GM23338 (cell line): ENCODE data around the gene IVD. TPM values are rescaled to one million over a fixed set of nuclear protein-coding genes. Genes with fewer than 3 reads are reported as not detected.

Experiments
- ATAC-seq: fragments of 200-7000 bp; cut with Tn5 transposase; 3 replicates; pipeline ENCODE4 v1.9.1; 2020
- DNase-seq: peaks from one replicate; pipeline ENCODE4 v3.0.0-alpha.2; 2015; ENCODE audit warnings: low spot score
- H2AFZ ChIP-seq: fragments of 200-600 bp; sonication (generic); 2 replicates; pipeline ENCODE4 v1.8.0; 2016; ENCODE audit warnings: antibody characterized with exemption, mild to moderate bottlenecking, moderate library complexity
- H3F3A ChIP-seq: fragments of 200-600 bp; sonication (generic); replicated peaks from 2 replicates; pipeline ENCODE4 v1.8.0; 2017; ENCODE audit warnings: antibody characterized with exemption, mixed run types, low read depth
- H3K27ac ChIP-seq: fragments of 200-600 bp; sonication (generic); 2 replicates; pipeline ENCODE4 v1.6.1; 2016; ENCODE audit warnings: low read depth
- H3K27me3 ChIP-seq: fragments of 200-600 bp; sonication (generic); 2 replicates; pipeline ENCODE4 v1.8.0; 2016; ENCODE audit warnings: mild to moderate bottlenecking, mixed run types, moderate library complexity; ENCODE audit not compliant: insufficient read depth
- H3K36me3 ChIP-seq: fragments of 200-600 bp; sonication (generic); 2 replicates; pipeline ENCODE4 v1.8.0; 2016; ENCODE audit warnings: mild to moderate bottlenecking; ENCODE audit not compliant: insufficient read depth
- H3K4me1 ChIP-seq: fragments of 200-600 bp; sonication (generic); 2 replicates; pipeline ENCODE4 v1.8.0; 2016; ENCODE audit warnings: mild to moderate bottlenecking, moderate library complexity; ENCODE audit not compliant: insufficient read depth
- H3K4me2 ChIP-seq: fragments of 200-600 bp; sonication (generic); 2 replicates; pipeline ENCODE4 v1.7.1; 2017; ENCODE audit warnings: mixed run types
- H3K4me3 ChIP-seq: fragments of 200-600 bp; sonication (generic); 2 replicates; pipeline ENCODE4 v1.6.1; 2016; ENCODE audit warnings: mixed run types
- H3K79me2 ChIP-seq: fragments of 200-600 bp; sonication (generic); replicated peaks from 2 replicates; pipeline ENCODE4 v1.8.0; 2017; ENCODE audit warnings: mild to moderate bottlenecking; ENCODE audit not compliant: insufficient read depth
- H3K9me2 ChIP-seq: fragments of 200-600 bp; sonication (generic); 2 replicates; pipeline ENCODE4 v1.8.0; 2017; ENCODE audit not compliant: insufficient read depth
- H4K20me1 ChIP-seq: fragments of 200-600 bp; sonication (generic); replicated peaks from 2 replicates; pipeline ENCODE4 v1.8.0; 2017; ENCODE audit warnings: mild to moderate bottlenecking; ENCODE audit not compliant: insufficient read depth
- H3K27ac Mint-ChIP-seq: 2 replicates; pipeline ENCODE4 v1.8.0; 2020; ENCODE audit warnings: inconsistent platforms, mild to moderate bottlenecking, moderate library complexity, mixed read lengths
- H3K27me3 Mint-ChIP-seq: 3 replicates; pipeline ENCODE4 v1.8.0; 2022; ENCODE audit warnings: low read depth, mild to moderate bottlenecking, moderate library complexity, mixed read lengths, inconsistent platforms; ENCODE audit not compliant: insufficient read depth, poor library complexity
- H3K36me3 Mint-ChIP-seq: 3 replicates; pipeline ENCODE4 v1.8.0; 2021; ENCODE audit warnings: low read depth, mild to moderate bottlenecking, inconsistent platforms, moderate library complexity, mixed read lengths
- H3K4me1 Mint-ChIP-seq: 3 replicates; pipeline ENCODE4 v1.8.0; 2020; ENCODE audit warnings: mild to moderate bottlenecking, inconsistent platforms, mixed read lengths
- H3K4me3 Mint-ChIP-seq: 3 replicates; pipeline ENCODE4 v1.8.0; 2021; ENCODE audit warnings: moderate library complexity, mild to moderate bottlenecking, inconsistent platforms, mixed read lengths
- H3K9me3 Mint-ChIP-seq: 3 replicates; pipeline ENCODE4 v1.8.0; 2020; ENCODE audit warnings: moderate library complexity, mild to moderate bottlenecking, inconsistent platforms, mixed read lengths
- CTCF ChIP-seq, 2 experiments: fragments of 200-600 bp in 1 of 2; sonication (generic) in 1 of 2; conservative IDR thresholded peaks; 2 replicates each; pipeline versions ENCODE4 v1.5.1 to v1.6.1; 2016 to 2017; ENCODE audit warnings: antibody characterized with exemption in 2 of 2, low read depth in 2 of 2, mild to moderate bottlenecking in 2 of 2, moderate library complexity in 1 of 2
- EZH2phosphoT487 ChIP-seq: fragments of 200-600 bp; sonication (generic); IDR thresholded peaks from one replicate; pipeline ENCODE4 v1.8.1; 2018; ENCODE audit warnings: antibody characterized with exemption; ENCODE audit not compliant: unreplicated experiment
- STAT1 ChIP-seq: IDR thresholded peaks from one replicate; pipeline ENCODE4 v1.6.1; 2016; ENCODE audit warnings: antibody characterized with exemption; ENCODE audit not compliant: unreplicated experiment
- polyA plus RNA-seq: library from polyadenylated mRNA; unstranded; fragments of >200 nt; fragmentation: Nextera tagmentation; extraction: Ambion mirVana; gene quantifications from 2 replicates; pipeline ENCODE4 v1.2.1, GENCODE V29; 2016
- total RNA-seq: library from RNA; depleted of rRNA; stranded (reverse); fragments of >200 nt; shearing (Covaris generic); gene quantifications from 2 replicates; pipeline ENCODE4 v1.2.3, GENCODE V29; 2014
- TF ChIP-seq, protein P1 (sequence below): fragments of 250-450 bp; sonication (Bioruptor Pico); IDR thresholded peaks from 2 replicates; pipeline ENCODE4 v1.5.0; 2020; ENCODE audit warnings: mild to moderate bottlenecking, moderate library complexity

Gene IVD
- total and polyA plus RNA-seq, 2 experiments from 2014 or later = 54.1 to 75.4 TPM

DNA sequence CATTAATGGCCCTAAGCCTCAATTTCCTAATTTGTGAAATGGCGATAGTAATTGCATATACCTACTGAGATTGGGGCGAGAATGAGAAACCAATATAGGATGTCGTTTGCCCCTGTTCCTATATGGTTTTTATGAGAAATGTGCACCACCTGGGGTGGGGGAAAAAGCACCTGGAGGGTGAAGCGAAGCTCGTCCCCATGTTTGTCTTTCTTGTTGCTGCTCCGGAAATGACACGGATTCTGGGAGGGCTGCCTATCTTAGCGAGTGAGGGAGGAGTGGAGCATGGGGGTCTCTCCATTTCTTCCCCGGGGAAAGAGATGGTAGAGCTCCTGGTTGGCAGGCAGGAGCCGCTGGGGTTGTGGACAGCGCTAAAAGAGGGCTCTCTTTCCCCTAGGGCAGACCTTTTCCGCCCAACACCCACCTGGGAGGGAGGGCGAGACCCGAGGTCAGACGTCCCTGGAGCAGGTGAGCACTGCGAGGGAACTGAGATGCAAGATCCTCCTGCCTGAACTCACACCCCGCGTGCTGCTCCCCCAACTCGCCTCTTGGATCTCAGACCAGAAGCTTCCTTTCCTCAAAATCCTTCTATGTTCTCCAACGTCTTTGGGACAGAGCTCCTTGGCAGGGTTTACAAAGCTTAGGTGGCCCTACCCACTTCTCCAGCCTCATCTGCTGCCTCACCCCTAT, 29.6 kb downstream of the IVD start (continued):
- TF ChIP-seq EZH2phosphoT487 = no peak

DNA sequence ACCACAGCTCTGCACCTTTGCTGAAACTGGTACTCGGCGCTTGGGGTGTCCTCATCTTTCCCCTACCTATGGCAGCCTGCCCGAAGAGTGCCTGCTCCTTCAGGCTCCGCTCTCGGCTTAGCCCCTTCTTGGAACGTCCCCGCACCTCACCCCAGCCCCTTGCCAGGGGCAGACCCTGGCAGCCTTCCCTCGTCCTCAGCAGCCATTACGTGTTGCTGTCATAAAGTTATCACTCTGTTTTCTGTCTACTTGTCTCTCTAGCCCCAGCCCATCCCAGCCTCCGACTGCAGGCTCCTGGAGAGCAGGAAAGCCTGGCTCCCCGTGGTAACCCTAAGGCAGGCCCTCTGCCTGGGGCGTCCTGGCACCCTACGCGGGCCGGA, 30.1 kb downstream of the IVD start:
- H3K27ac Mint-ChIP-seq = no peak overlapping the region
- H3K9me3 Mint-ChIP-seq = no peaks in the 10 kb centered on the region
- H3K27ac ChIP-seq = no peak overlapping the region
- peaks cover 38% of the 10 kb centered on the region for H3K4me1 Mint-ChIP-seq
- H2AFZ ChIP-seq = peak overlapping the region; percentile 94
- TF ChIP-seq STAT1 (no peak), CTCF (conservative IDR thresholded peaks at IDR 0.05; ENCODE audit: low read depth in 2 of 2) (no peak)
- TF ChIP-seq, protein P1, sequence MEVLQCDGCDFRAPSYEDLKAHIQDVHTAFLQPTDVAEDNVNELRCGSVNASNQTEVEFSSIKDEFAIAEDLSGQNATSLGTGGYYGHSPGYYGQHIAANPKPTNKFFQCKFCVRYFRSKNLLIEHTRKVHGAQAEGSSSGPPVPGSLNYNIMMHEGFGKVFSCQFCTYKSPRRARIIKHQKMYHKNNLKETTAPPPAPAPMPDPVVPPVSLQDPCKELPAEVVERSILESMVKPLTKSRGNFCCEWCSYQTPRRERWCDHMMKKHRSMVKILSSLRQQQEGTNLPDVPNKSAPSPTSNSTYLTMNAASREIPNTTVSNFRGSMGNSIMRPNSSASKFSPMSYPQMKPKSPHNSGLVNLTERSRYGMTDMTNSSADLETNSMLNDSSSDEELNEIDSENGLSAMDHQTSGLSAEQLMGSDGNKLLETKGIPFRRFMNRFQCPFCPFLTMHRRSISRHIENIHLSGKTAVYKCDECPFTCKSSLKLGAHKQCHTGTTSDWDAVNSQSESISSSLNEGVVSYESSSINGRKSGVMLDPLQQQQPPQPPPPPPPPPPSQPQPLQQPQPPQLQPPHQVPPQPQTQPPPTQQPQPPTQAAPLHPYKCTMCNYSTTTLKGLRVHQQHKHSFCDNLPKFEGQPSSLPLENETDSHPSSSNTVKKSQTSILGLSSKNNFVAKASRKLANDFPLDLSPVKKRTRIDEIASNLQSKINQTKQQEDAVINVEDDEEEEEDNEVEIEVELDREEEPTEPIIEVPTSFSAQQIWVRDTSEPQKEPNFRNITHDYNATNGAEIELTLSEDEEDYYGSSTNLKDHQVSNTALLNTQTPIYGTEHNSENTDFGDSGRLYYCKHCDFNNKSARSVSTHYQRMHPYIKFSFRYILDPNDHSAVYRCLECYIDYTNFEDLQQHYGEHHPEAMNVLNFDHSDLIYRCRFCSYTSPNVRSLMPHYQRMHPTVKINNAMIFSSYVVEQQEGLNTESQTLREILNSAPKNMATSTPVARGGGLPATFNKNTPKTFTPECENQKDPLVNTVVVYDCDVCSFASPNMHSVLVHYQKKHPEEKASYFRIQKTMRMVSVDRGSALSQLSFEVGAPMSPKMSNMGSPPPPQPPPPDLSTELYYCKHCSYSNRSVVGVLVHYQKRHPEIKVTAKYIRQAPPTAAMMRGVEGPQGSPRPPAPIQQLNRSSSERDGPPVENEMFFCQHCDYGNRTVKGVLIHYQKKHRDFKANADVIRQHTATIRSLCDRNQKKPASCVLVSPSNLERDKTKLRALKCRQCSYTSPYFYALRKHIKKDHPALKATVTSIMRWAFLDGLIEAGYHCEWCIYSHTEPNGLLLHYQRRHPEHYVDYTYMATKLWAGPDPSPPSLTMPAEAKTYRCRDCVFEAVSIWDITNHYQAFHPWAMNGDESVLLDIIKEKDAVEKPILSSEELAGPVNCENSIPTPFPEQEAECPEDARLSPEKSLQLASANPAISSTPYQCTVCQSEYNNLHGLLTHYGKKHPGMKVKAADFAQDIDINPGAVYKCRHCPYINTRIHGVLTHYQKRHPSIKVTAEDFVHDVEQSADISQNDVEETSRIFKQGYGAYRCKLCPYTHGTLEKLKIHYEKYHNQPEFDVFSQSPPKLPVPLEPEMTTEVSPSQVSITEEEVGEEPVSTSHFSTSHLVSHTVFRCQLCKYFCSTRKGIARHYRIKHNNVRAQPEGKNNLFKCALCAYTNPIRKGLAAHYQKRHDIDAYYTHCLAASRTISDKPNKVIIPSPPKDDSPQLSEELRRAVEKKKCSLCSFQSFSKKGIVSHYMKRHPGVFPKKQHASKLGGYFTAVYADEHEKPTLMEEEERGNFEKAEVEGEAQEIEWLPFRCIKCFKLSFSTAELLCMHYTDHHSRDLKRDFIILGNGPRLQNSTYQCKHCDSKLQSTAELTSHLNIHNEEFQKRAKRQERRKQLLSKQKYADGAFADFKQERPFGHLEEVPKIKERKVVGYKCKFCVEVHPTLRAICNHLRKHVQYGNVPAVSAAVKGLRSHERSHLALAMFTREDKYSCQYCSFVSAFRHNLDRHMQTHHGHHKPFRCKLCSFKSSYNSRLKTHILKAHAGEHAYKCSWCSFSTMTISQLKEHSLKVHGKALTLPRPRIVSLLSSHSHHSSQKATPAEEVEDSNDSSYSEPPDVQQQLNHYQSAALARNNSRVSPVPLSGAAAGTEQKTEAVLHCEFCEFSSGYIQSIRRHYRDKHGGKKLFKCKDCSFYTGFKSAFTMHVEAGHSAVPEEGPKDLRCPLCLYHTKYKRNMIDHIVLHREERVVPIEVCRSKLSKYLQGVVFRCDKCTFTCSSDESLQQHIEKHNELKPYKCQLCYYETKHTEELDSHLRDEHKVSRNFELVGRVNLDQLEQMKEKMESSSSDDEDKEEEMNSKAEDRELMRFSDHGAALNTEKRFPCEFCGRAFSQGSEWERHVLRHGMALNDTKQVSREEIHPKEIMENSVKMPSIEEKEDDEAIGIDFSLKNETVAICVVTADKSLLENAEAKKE (CRISPR knock-in tag) = no peak
- no peaks in the 10 kb centered on the region for H3K36me3 Mint-ChIP-seq
- H3K4me1 ChIP-seq = peaks cover 36% of the 10 kb centered on the region
- DNase-seq (no peak), ATAC-seq (no peak; the same call in 2 of the 3 replicates)
- peak overlapping the region; percentile 100 for H3K4me2 ChIP-seq
- H4K20me1 ChIP-seq = no peaks in the 10 kb centered on the region
- 0 out of 2 replicates have a peak, but pooled peaks cover 2% of the 10 kb centered on the region for H3K79me2 ChIP-seq
- H3K27me3 Mint-ChIP-seq = peaks cover 46% of the 10 kb centered on the region
- peak overlapping the region; percentile 82 for H3K4me3 ChIP-seq
- H3K27me3 ChIP-seq = peaks cover 38% of the 10 kb centered on the region
- no peaks in the 10 kb centered on the region for H3K9me2 ChIP-seq
- no peaks in the 10 kb centered on the region for H3K36me3 ChIP-seq
- peak overlapping the region; percentile 70 for H3K4me3 Mint-ChIP-seq
- H3F3A ChIP-seq = 0 out of 2 replicates have a peak, but pooled peaks cover 9% of the 10 kb centered on the region
